HEK293T (cell line): ENCODE data around the gene TXNRD2.

Experiments used
- ARNT ChIP-seq: fragments of 450-650 bp; IDR thresholded peaks from 2 replicates; pipeline ENCODE4 v1.6.1; 2017; ENCODE audit warnings: mild to moderate bottlenecking
- BHLHE40 ChIP-seq: fragments of 450-650 bp; IDR thresholded peaks from 2 replicates; pipeline ENCODE4 v1.6.1; 2016; ENCODE audit warnings: mild to moderate bottlenecking, moderate library complexity, borderline replicate concordance
- FOXA1 ChIP-seq: fragments of 450-650 bp; IDR thresholded peaks from 2 replicates; pipeline ENCODE4 v1.6.1; 2016; ENCODE audit warnings: mild to moderate bottlenecking
- FOXM1 ChIP-seq: fragments of 450-650 bp; IDR thresholded peaks from 2 replicates; pipeline ENCODE4 v1.6.1; 2017; ENCODE audit warnings: mild to moderate bottlenecking, borderline replicate concordance
- HDGF ChIP-seq: fragments of 450-650 bp; IDR thresholded peaks from 2 replicates; pipeline ENCODE4 v1.6.1; 2017; ENCODE audit warnings: antibody characterized with exemption, borderline replicate concordance
- L3MBTL2 ChIP-seq: fragments of 450-650 bp; conservative IDR thresholded peaks from 2 replicates; pipeline ENCODE4 v1.6.1; 2016; ENCODE audit warnings: mild to moderate bottlenecking
- NFRKB ChIP-seq: fragments of 450-650 bp; IDR thresholded peaks from 2 replicates; pipeline ENCODE4 v1.6.1; 2016; ENCODE audit warnings: mild to moderate bottlenecking, moderate library complexity
- SP1 ChIP-seq: fragments of 450-650 bp; IDR thresholded peaks from 2 replicates; pipeline ENCODE4 v1.6.1; 2017
- SUZ12 ChIP-seq: fragments of 450-650 bp; IDR thresholded peaks from 2 replicates; pipeline ENCODE4 v1.6.1; 2016; ENCODE audit warnings: mild to moderate bottlenecking
- TARDBP ChIP-seq: fragments of 450-650 bp; IDR thresholded peaks from 2 replicates; pipeline ENCODE4 v1.6.1; 2016
- ZNF384 ChIP-seq: fragments of 450-650 bp; IDR thresholded peaks from 2 replicates; pipeline ENCODE4 v1.6.1; 2016

GRCh38 chr22:19989725-19990067 lies 48.1 kb upstream of the TXNRD2 start:
- TF ChIP-seq NFRKB, result no peak
- TF ChIP-seq ZNF384, result no peak
- TF ChIP-seq TARDBP, result no peak
- no peak for TF ChIP-seq HDGF
- TF ChIP-seq ARNT, result no peak
- TF ChIP-seq L3MBTL2, result no peak
- no peak for TF ChIP-seq FOXM1
- no peak for TF ChIP-seq FOXA1
- no peak for TF ChIP-seq BHLHE40
- no peak for TF ChIP-seq SUZ12
- no peak for TF ChIP-seq SP1
